Sciatic nerve (tissue), 2 donors: Measurements from ENCODE around the gene TMC7. TPM values are rescaled to one million over a fixed set of nuclear protein-coding genes. Genes with fewer than 3 reads are reported as not detected.

ENCODE experiments used
- ATAC-seq: fragments of 200-7000 bp; cut with Tn5 transposase; one replicate; pipeline ENCODE4 v1.9.1; 2020; ENCODE audit warnings: mild to moderate bottlenecking, moderate library complexity
- DNase-seq: peaks from one replicate; pipeline ENCODE4 v3.0.0-alpha.2; 2020; ENCODE audit warnings: low spot score
- intact Hi-C: fragments of 100-400 bp; cut with DNase I; formaldehyde crosslinking; loops from one replicate; pipeline ENCODE4 v1.14.2; 2022
- total RNA-seq: library from RNA; stranded (reverse); fragmentation: NEBNext Ultra II Directional; extraction: Animal tissue kit (Norgen Biotek cat#: 25700); gene quantifications from one replicate; pipeline ENCODE4 v1.2.1, GENCODE V29; 2021
- donor health status: DM: no; HTN: no; CAD: no.
- donor health status: DM: no; HTN: no; CAD: no.

TMC7 gene
- total RNA-seq, 1 donor from 2014 or later = 9.6 TPM

- DNase-seq (no peak), ATAC-seq (no peak)
- intact Hi-C loops = no loop called here
Observed at GRCh38 chr16:19008245-19009169, 24.8 kb downstream of the TMC7 start.

GRCh38 chr16:19011169-19011731, 27.5 kb downstream of the TMC7 start:
- no peak for DNase-seq
- ATAC-seq = no peak
- intact Hi-C loops = no loop called here

- DNase-seq (no peak), ATAC-seq (no peak)
- intact Hi-C loops = no loop called here
Observed at GRCh38 chr16:19014461-19014860, 30.7 kb downstream of the TMC7 start.

- DNase-seq (no peak), ATAC-seq (no peak)
- intact Hi-C loops = no loop called here
Observed at GRCh38 chr16:19017179-19017578, 33.4 kb downstream of the TMC7 start.

- intact Hi-C loops = no loop called here
- DNase-seq = no peak
- ATAC-seq = no peak
Observed at GRCh38 chr16:19020689-19021088, 37.0 kb downstream of the TMC7 start.

- ATAC-seq (no peak), DNase-seq (no peak)
- intact Hi-C loops = no loop called here
Observed at GRCh38 chr16:19021747-19022146, 38.0 kb downstream of the TMC7 start.

- DNase-seq = no peak
- intact Hi-C loops = no loop called here
- ATAC-seq = no peak
Observed at GRCh38 chr16:19027416-19027815, 43.7 kb downstream of the TMC7 start.

GRCh38 chr16:19029980-19030379, 46.2 kb downstream of the TMC7 start:
- DNase-seq (peak; percentile 6), ATAC-seq (no peak)
- intact Hi-C loops = no loop called here

- intact Hi-C loops = no loop called here
- DNase-seq = no peak
Observed at GRCh38 chr16:19031738-19032137, 48.0 kb downstream of the TMC7 start.

GRCh38 chr16:19033761-19034160, 50.0 kb downstream of the TMC7 start:
- intact Hi-C loops = no loop called here
- no peak for DNase-seq
- no peak for ATAC-seq

More at GRCh38 chr16:19031738-19032137, 48.0 kb downstream of the TMC7 start:
- ATAC-seq = no peak

- DNase-seq (peak; percentile 1), ATAC-seq (no peak)
- intact Hi-C loops = no loop called here
Observed at GRCh38 chr16:19040400-19040799, 56.7 kb downstream of the TMC7 start.

GRCh38 chr16:19044769-19045168, 61.0 kb downstream of the TMC7 start:
- intact Hi-C loops = no loop called here
- ATAC-seq (no peak), DNase-seq (peak; percentile 15)

GRCh38 chr16:19046062-19046461, 62.3 kb downstream of the TMC7 start:
- ATAC-seq (no peak), DNase-seq (no peak)
- intact Hi-C loops = no loop called here

GRCh38 chr16:19062706-19063105, 79.0 kb downstream of the TMC7 start:
- DNase-seq (no peak), ATAC-seq (no peak)
- intact Hi-C loops = no loop called here

GRCh38 chr16:19066988-19067348, 83.2 kb downstream of the TMC7 start:
- intact Hi-C loops = loop anchor here (5.0 kb wide), 1 partner anchor 70 kb away; no protein-coding TSS in a partner anchor
- no peak for ATAC-seq
- DNase-seq = peak; percentile 46

- intact Hi-C loops = loop anchor here (5.0 kb wide), 1 partner anchor 70 kb away; no protein-coding TSS in a partner anchor
- ATAC-seq = peak; percentile 99
Observed at GRCh38 chr16:19067349-19068236, 83.9 kb downstream of the TMC7 start, which contains the start of gene COQ7. COQ7 (plus strand) TSS chr16:19067614; CDS start chr16:19067665, 51 bp downstream.

GRCh38 chr16:19068237-19068815, 84.6 kb downstream of the TMC7 start:
- no peak for ATAC-seq

More at GRCh38 chr16:19067349-19068236, 83.9 kb downstream of the TMC7 start, which contains the start of gene COQ7:
- DNase-seq = peak; percentile 98

More at GRCh38 chr16:19068237-19068815, 84.6 kb downstream of the TMC7 start:
- intact Hi-C loops = loop anchor here (5.0 kb wide), 1 partner anchor 71 kb away; no protein-coding TSS in a partner anchor
- peak; percentile 57 for DNase-seq
